Neural progenitor cell (in vitro differentiated cells): ENCODE results near the gene MGST3.

Experiments used
- CTCF ChIP-seq: fragments of 200-600 bp; sonication (generic); IDR thresholded peaks from 2 replicates; pipeline ENCODE4 v1.5.1; 2017; ENCODE audit warnings: antibody characterized with exemption, mild to moderate bottlenecking
- EZH2 ChIP-seq: fragments of 200-600 bp; sonication (generic); IDR thresholded peaks from 2 replicates; pipeline ENCODE4 v1.6.1; 2017; ENCODE audit warnings: antibody characterized with exemption, mild to moderate bottlenecking, moderate library complexity

- TF ChIP-seq CTCF: no peak
- no peak for TF ChIP-seq EZH2
Observed at GRCh38 chr1:165597883-165598675, 33.0 kb upstream of the MGST3 start.
